Endometrial microvascular endothelial cells (primary cell): Measurements from ENCODE around the gene SAMD8. TPM values are rescaled to one million over a fixed set of nuclear protein-coding genes. Genes with fewer than 3 reads are reported as not detected.
"Not testable (repeated sequence)": the region's sequence is repeated elsewhere in the genome, so short reads cannot be mapped to it uniquely, and the experiment has no call there.

Experiments
- in situ Hi-C: cut with HindIII; loops from 2 replicates; pipeline ENCODE4 v1.10.0; 2017; ENCODE audit warnings: low sequenced_read_pairs, low pct_unique_long_range_greater_than_20kb; ENCODE audit errors: inconsistent ontology term
- total RNA-seq: library from RNA; depleted of rRNA; stranded (reverse); fragments of >200 nt; gene quantifications from one replicate; pipeline ENCODE4 v1.2.3, GENCODE V29; 2015; ENCODE audit errors: inconsistent ontology term

Gene SAMD8
- total RNA-seq, 1 donor from 2014 or later, result 17.3 TPM

DNA sequence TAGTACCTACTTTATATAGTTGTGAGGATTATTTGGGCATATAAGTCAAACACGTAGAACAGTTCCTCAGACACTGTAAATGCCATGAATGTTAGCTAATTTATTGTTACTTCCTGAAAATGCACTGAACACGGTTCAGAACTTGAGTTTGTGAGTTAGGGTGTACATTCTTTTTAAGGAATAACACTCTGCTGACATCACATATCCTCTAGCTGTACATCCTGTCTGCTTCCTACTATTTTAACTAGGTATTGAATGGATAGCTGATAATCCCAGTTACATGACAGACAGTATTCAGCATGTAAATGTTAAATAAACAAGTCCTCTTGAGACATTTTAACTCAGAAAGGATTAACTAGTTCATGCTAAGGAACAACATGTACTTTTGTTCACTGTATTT lies 16.0 kb downstream of the SAMD8 start:
- in situ Hi-C loops, result no loop called here

DNA sequence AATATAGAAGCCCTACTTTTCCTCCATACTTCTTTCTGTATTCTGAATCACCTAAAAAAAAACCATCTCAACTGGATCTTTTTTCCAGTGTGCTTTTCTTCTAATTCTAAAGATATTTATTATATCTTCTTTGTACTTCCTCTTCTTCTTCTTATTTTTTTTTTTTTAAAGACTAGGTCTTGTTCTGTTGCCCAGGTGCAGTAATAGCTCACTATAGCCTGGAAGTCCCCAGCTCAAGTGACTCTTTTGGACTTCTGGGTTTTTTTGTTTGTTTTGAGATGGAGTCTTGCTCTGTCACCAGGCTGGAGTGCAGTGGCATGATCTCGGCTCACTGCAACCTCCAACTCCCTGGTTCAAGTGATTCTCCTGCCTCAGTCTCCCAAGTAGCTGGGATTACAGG lies 17.5 kb downstream of the SAMD8 start:
- in situ Hi-C loops, result not testable (repeated sequence)

- in situ Hi-C loops, result no loop called here
Measured at GRCh38 chr10:75129537-75129936, 18.1 kb downstream of the SAMD8 start.

GRCh38 chr10:75133701-75134100 lies 22.2 kb downstream of the SAMD8 start:
- in situ Hi-C loops, result not testable (repeated sequence)

DNA sequence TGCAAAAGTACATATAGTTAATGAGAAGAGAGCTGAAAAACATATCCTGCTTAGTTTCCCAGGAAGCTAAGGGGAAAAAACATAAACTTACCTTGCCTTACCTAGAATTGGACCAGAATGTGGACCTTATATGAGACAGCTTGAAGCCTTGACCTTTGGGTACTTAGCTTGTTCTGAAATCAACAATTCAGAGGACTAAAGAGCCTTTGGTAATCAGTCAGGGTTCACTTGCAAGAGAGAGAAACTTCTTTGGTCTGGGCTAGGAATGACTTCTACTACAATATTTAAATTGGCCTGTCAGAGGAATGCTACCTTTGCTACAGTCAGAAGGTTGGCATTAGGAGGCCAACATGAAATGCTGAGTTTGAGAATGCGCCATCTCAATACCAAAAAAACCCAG lies 24.9 kb downstream of the SAMD8 start:
- in situ Hi-C loops, result no loop called here

- in situ Hi-C loops, result no loop called here
Measured at GRCh38 chr10:75137533-75138438, 26.3 kb downstream of the SAMD8 start.

- in situ Hi-C loops, result no loop called here
Measured at GRCh38 chr10:75140246-75140645, 28.8 kb downstream of the SAMD8 start.

GRCh38 chr10:75143353-75143752 lies 31.9 kb downstream of the SAMD8 start:
- in situ Hi-C loops, result no loop called here

GRCh38 chr10:75145590-75145989 lies 34.1 kb downstream of the SAMD8 start:
- in situ Hi-C loops, result no loop called here

DNA sequence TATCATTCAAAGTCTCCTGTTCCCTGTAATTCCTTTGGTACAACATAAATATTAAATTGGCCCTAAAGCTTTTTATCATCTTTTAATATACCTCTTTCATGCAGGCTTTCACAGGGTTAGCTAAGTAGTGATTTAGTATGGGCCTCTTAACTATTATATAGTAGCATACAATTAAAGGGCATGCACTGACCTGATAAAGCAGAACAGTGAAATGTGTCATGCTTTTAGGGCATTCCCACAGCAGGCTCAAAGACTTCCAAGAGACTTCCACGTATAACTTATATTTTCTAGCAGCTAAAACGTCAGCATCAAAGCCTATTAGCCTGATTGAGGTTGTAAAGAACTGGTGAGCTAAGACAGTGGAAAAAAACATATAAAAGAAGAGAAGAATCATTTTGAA lies 35.3 kb downstream of the SAMD8 start:
- in situ Hi-C loops, result no loop called here

DNA sequence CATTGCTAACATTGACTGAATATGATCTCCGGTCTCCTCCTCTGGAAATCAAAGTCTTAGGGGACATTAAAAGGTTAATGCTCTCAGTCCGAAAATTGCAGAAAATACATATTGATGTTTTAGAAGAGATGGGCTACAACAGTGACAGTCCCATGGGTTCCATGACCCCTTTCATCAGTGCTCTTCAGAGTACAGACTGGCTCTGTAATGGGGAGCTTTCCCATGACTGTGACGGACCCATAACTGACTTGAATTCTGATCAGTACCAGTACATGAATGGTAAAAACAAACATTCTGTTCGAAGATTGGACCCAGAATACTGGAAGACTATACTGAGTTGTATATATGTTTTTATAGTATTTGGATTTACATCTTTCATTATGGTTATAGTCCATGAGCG lies 39.2 kb downstream of the SAMD8 start:
- in situ Hi-C loops, result no loop called here

GRCh38 chr10:75159519-75159918 lies 48.1 kb downstream of the SAMD8 start:
- in situ Hi-C loops, result no loop called here

DNA sequence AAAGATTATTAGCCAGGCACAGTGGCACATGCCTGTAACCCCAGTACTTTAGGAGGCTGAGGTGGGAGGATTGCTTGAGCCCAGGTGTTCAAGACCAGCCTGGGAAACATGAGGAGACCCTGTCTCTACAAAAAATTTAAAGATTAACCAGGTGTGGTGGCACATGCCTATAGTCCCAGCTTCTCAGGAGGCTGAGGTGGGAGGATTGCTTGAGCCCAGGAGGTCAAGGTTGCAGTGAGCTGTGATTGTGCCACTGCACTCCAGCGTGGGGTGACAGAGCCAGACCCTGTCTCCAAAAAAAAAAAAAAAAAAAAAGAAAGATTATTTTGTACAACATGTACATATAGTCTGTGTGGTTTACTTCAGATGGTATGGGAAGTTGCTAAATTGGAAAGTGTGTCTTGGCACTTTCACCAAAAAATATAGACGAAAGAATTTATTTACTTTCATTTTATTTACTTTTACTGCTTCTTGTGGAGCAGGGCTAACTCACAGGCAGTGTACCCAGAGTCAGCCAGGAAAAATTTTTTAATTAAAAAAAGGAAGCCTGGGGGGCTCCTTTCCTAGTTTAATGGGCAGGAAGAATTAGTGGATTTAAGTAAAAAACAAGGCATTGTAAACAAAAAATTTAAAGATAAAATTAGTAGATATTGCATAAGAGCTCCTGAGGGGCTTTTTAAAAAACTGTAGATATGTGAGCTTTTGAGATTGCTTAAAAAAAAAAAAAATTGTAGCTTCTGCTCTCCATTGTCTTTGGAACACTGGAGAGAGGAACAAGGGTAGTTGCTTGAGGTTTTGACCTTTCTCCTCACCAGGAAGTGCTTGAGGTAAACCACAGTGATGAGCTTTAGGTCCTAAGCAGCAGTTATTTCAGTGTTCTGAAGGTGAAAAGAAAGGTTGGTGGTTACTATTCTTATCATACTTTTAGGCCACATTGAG lies 54.5 kb downstream of the SAMD8 start:
- in situ Hi-C loops, result no loop called here

- in situ Hi-C loops, result no loop called here
Measured at GRCh38 chr10:75166623-75166972, 55.1 kb downstream of the SAMD8 start.

DNA sequence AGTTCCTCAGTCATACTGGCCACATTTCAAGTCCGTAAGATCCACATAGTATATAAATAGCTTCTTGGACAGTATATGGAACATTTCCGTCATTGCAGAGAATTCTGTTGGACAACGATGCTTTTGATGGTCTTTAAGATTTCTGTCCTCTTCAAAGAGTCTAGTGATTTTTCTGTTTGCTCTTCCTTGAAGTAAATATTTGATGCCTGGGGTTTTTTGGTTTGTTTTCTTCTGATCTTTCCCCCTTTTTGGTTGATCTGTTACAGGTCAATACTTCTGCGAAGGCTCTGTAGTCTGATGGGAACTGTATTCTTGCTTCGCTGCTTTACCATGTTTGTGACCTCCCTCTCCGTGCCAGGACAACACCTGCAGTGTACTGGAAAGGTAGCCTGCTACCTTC lies 56.8 kb downstream of the SAMD8 start:
- in situ Hi-C loops, result no loop called here

- in situ Hi-C loops, result no loop called here
Measured at GRCh38 chr10:75170215-75170614, 58.8 kb downstream of the SAMD8 start.

GRCh38 chr10:75175046-75175445 lies 63.6 kb downstream of the SAMD8 start:
- in situ Hi-C loops, result no loop called here

DNA sequence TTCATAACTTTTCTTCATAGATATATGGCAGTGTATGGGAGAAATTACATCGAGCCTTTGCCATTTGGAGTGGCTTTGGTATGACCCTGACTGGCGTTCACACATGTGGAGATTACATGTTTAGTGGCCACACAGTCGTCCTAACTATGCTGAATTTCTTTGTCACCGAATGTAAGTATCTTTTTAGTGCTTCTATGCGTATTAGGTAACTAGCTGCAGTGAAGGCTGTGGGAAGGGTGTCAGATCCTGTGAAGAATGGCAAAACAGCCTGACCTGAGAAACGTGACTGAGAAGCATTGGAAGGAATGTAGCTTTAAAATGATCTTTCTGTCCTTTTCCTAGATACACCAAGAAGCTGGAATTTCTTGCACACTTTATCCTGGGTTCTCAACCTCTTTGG lies 64.6 kb downstream of the SAMD8 start:
- in situ Hi-C loops, result no loop called here

DNA sequence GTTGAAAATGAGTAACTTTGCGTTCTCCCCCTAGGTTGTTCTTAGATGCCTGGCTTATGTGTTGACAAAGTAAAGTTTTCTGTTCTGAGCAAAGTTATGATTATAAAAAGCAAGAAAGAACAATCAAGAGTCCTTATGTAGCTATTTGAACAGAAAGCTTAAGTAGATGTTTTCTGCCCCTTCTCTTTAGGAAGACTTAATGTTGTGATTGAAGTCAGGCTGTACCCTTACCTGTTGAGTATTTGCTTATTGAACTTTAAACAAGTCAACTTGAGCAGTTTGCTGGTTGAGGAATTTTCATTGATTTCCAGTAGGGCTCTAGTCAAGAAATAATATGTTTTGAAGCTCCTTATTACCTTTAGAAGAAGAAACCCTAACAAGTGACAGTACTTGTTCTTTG lies 65.3 kb downstream of the SAMD8 start:
- in situ Hi-C loops, result no loop called here

DNA sequence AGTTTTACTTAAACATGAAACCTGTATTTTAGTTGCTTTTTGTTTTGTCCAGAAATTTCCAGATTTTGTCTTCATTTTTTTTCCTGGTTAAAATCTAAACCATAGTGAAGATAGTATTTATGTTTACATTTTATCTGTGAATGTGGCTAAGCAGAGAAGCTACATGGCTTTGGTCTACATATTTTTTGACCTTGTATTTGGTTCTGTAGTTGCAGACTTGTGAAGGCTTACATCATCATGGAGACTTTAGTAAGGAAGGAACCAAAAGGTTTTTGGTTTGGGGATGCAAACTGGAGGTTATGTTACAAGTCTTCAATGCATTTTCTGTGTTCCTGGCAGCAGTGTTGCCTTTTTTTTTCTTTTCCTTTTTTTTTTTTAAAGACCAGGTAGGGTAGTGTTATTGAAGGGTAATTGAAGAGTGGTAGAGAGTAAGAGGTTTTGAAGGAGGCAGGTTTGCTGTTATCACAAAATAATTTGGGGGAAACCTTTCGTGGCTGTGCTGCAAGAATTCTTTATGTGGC lies 68.3 kb downstream of the SAMD8 start:
- in situ Hi-C loops, result no loop called here
